Progenitor cell of endocrine pancreas (in vitro differentiated cells): Measurements from ENCODE around the gene DOCK9. TPM values are rescaled to one million over a fixed set of nuclear protein-coding genes. Genes with fewer than 3 reads are reported as not detected.

Experiments used
- DNase-seq: peaks from one replicate; pipeline ENCODE4 v3.0.0; 2021; ENCODE audit warnings: low spot score; ENCODE audit not compliant: unreplicated experiment
- H3K27ac Mint-ChIP-seq: 2 replicates; pipeline ENCODE4 v1.8.0; 2021; ENCODE audit warnings: mild to moderate bottlenecking, moderate library complexity, mixed read lengths
- H3K27me3 Mint-ChIP-seq: 2 replicates; pipeline ENCODE4 v1.8.0; 2021; ENCODE audit warnings: mixed read lengths
- H3K36me3 Mint-ChIP-seq: 2 replicates; pipeline ENCODE4 v1.8.0; 2022; ENCODE audit warnings: mixed read lengths; ENCODE audit not compliant: insufficient read depth
- H3K4me1 Mint-ChIP-seq: 2 replicates; pipeline ENCODE4 v1.8.0; 2021; ENCODE audit warnings: low read depth, mixed read lengths
- H3K4me3 Mint-ChIP-seq: 2 replicates; pipeline ENCODE4 v1.8.0; 2021; ENCODE audit warnings: low read depth, mild to moderate bottlenecking, moderate library complexity, mixed read lengths
- H3K9me3 Mint-ChIP-seq: 2 replicates; pipeline ENCODE4 v1.8.0; 2021; ENCODE audit warnings: low read depth, mixed read lengths
- CTCF ChIP-seq: fragments of 200-600 bp; sonication (generic); IDR thresholded peaks from one replicate; pipeline ENCODE4 v1.5.0; 2021; ENCODE audit warnings: antibody characterized with exemption, mild to moderate bottlenecking; ENCODE audit not compliant: unreplicated experiment
- total RNA-seq: library from RNA; stranded (reverse); gene quantifications from 2 replicates; pipeline ENCODE4 v1.2.1, GENCODE V29; 2021

The DOCK9 gene
- total RNA-seq, 1 donor from 2014 or later, result 35.7 TPM

- no peak for DNase-seq
- Mint-ChIP-seq H3K4me3 (no peak overlapping the region), H3K9me3 (no peaks in the 10 kb centered on the region), H3K4me1 (peaks cover 6% of the 10 kb centered on the region), H3K27me3 (peaks cover 26% of the 10 kb centered on the region), H3K27ac (no peak overlapping the region), H3K36me3 (peaks cover 3% of the 10 kb centered on the region)
- no peak for TF ChIP-seq CTCF
These were observed 20.0 kb downstream of the DOCK9 start for GRCh38 chr13:98957731-98958442.

DNA sequence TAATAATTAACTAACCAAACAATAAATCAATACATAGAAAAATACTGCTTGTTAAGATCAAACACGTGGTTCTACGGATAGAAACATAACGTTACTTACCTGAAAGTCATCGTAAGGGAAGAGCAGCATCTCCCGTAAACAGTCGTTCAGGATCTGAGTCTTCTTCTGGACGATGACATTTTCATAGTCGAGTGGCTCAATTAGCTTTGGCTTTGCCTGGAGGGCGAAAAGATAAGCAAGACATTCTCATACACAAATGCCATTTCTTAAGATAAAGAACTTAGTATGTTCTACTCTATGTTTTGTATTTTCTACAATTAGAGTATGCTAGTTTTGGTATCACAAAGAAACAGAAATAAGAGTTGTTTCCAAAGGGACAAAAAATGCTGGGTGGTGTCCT, 22.5 kb downstream of the DOCK9 start:
- Mint-ChIP-seq H3K4me3 (no peak overlapping the region), H3K36me3 (peaks cover 3% of the 10 kb centered on the region), H3K4me1 (peaks cover 18% of the 10 kb centered on the region), H3K27me3 (peaks cover 37% of the 10 kb centered on the region), H3K9me3 (no peaks in the 10 kb centered on the region), H3K27ac (no peak overlapping the region)
- TF ChIP-seq CTCF, result no peak
- DNase-seq, result no peak

- TF ChIP-seq CTCF, result no peak
- Mint-ChIP-seq H3K4me1 (peaks cover 16% of the 10 kb centered on the region), H3K27ac (no peak overlapping the region), H3K9me3 (no peaks in the 10 kb centered on the region), H3K27me3 (peaks cover 44% of the 10 kb centered on the region), H3K36me3 (peaks cover 3% of the 10 kb centered on the region), H3K4me3 (no peak overlapping the region)
- no peak for DNase-seq
These were observed 23.6 kb downstream of the DOCK9 start for GRCh38 chr13:98954313-98954712.

GRCh38 chr13:98951266-98951665, 26.6 kb downstream of the DOCK9 start:
- peaks cover 70% of the 10 kb centered on the region for H3K27me3 Mint-ChIP-seq
- H3K9me3 Mint-ChIP-seq, result no peaks in the 10 kb centered on the region
- H3K36me3 Mint-ChIP-seq, result peaks cover 3% of the 10 kb centered on the region
- TF ChIP-seq CTCF, result no peak
- no peak overlapping the region for H3K4me3 Mint-ChIP-seq
- DNase-seq, result no peak
- H3K27ac Mint-ChIP-seq, result no peak overlapping the region
- H3K4me1 Mint-ChIP-seq, result peaks cover 17% of the 10 kb centered on the region

GRCh38 chr13:98950705-98951104, 27.2 kb downstream of the DOCK9 start:
- H3K27ac Mint-ChIP-seq, result no peak overlapping the region
- peaks cover 75% of the 10 kb centered on the region for H3K27me3 Mint-ChIP-seq
- no peak for DNase-seq
- H3K36me3 Mint-ChIP-seq, result peaks cover 3% of the 10 kb centered on the region
- H3K9me3 Mint-ChIP-seq, result no peaks in the 10 kb centered on the region
- no peak for TF ChIP-seq CTCF
- H3K4me1 Mint-ChIP-seq, result peaks cover 18% of the 10 kb centered on the region
- H3K4me3 Mint-ChIP-seq, result no peak overlapping the region
